NCI-H146 treated with DMSO at 0.1 percent for 48 hours (cell line): ENCODE data around the gene OR8B3.

ENCODE experiments used
- DNase-seq: peaks from one replicate; lab custom pipeline; 2025; ENCODE audit not compliant: unreplicated experiment; lab: John Stamatoyannopoulos, UW

The OR8B3 gene

DNA sequence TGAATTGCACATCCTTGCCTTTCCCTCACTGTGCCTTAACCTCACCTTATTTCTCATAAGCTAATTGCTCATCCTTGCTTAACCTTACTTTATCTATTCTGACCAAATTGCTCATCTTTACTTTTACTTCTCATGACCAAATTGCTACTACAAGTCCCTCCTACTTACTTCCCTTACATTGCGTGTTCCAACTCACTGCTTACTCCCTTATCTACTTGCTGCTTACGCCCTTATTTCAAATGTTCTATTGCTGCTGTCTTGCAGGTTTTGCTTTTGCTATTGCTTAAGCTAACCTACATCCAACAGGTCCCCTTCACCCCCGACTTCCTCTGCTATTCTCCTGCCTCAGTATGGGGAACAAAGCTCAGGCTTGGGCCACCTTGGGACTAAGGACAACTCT lies 22.5 kb downstream of the OR8B3 start:
- no peak for DNase-seq

DNA sequence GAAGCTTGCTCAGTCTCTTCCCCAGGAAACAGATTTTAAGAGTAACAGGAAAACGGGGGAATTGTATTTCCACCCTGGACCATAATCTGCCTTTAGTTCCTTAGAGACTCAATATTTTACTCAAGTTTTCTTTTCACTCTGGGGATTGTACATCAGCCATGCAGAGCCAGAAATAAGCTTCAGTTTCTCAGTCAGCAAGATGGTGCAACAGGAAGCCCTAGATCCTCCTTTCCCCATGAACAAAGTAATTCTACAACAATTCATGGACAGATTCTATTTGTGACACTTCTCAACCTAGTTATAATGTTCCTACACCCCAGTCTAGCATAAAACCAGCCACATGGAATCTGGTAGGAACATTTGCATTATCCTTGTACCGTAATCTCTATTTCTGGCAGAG lies 39.3 kb downstream of the OR8B3 start:
- DNase-seq = no peak

DNA sequence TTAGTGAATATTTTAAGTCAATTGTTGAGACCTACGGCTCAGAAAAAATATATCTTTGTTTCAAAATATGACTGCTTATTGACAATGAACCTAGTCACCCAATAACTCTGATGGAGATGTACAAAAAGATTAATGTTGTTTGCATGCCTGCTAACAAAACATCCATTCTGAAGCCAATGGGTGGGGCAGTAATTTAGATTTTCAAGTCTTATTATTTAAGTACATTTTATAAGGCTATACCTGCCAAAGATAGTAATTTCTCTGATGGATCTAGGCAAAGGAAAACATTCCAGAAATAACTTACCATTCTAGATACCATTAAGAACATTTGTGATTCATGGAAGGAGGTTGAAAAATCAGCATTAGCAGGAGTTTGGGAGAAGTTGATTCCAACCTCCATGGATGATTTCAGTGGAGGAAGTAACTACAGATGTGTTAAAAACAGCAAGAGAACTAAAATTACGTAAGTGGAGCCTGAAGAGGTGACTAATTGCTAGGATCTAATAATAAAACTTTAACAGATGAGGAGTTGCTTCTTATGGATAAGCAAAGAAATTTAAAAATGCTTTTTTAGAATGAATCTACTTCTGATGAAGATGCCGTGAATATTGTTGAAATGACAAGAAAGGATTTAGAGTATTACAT lies 52.4 kb downstream of the OR8B3 start:
- DNase-seq = no peak
